Fibroblast of pulmonary artery (primary cell): ENCODE results near the gene CNOT6L.
A peak's percentile ranks its signal among the peaks of the same experiment; 100 is the strongest.

Experiments
- DNase-seq: peaks from one replicate; pipeline ENCODE4 v3.0.0-alpha.2; 2010; ENCODE audit warnings: low read depth
- H3K4me3 ChIP-seq: replicated peaks from 2 replicates; pipeline ENCODE4 v1.5.1; 2011; ENCODE audit warnings: low read depth, mild to moderate bottlenecking, control low read depth, low read length, moderate library complexity
- CTCF ChIP-seq: IDR thresholded peaks from 2 replicates; pipeline ENCODE4 v1.5.1; 2011; ENCODE audit warnings: mild to moderate bottlenecking, control low read depth, low read length, inconsistent platforms; ENCODE audit errors: missing control alignments

CNOT6L gene

GRCh38 chr4:77765720-77766119, 53.4 kb downstream of the CNOT6L start:
- no peak for TF ChIP-seq CTCF
- no peak for DNase-seq

GRCh38 chr4:77762531-77762930, 56.6 kb downstream of the CNOT6L start:
- no peak for DNase-seq
- TF ChIP-seq CTCF = no peak
- H3K4me3 ChIP-seq = no peak overlapping the region

More at GRCh38 chr4:77765720-77766119, 53.4 kb downstream of the CNOT6L start:
- H3K4me3 ChIP-seq = no peak overlapping the region

GRCh38 chr4:77761595-77761994, 57.6 kb downstream of the CNOT6L start:
- no peak overlapping the region for H3K4me3 ChIP-seq
- DNase-seq = no peak
- no peak for TF ChIP-seq CTCF

GRCh38 chr4:77758804-77759203, 60.4 kb downstream of the CNOT6L start:
- DNase-seq = no peak
- no peak overlapping the region for H3K4me3 ChIP-seq
- TF ChIP-seq CTCF = no peak

- DNase-seq = no peak
- TF ChIP-seq CTCF = no peak
- H3K4me3 ChIP-seq = no peak overlapping the region
These were observed 67.4 kb downstream of the CNOT6L start for GRCh38 chr4:77751764-77752163.

- no peak for TF ChIP-seq CTCF
- H3K4me3 ChIP-seq = no peak overlapping the region
- DNase-seq = no peak
These were observed 73.4 kb downstream of the CNOT6L start for GRCh38 chr4:77745792-77746191.

- DNase-seq = peak; percentile 63
- no peak overlapping the region for H3K4me3 ChIP-seq
- no peak for TF ChIP-seq CTCF
These were observed 77.1 kb downstream of the CNOT6L start for GRCh38 chr4:77742054-77742453.
